Right lobe of liver (tissue), 6 donors: ENCODE results near the gene RAD18. TPM values are rescaled to one million over a fixed set of nuclear protein-coding genes. Genes with fewer than 3 reads are reported as not detected.

Experiments used
- ATAC-seq, 4 donors: fragments of 200-7000 bp; cut with Tn5 transposase; one replicate each; pipeline ENCODE4 v1.9.1; 2020; ENCODE audit warnings: mild to moderate bottlenecking in 4 of 4, moderate library complexity in 4 of 4
- DNase-seq, 3 donors: peaks; one replicate each; pipeline ENCODE4 v3.0.0-alpha.2; 2020
- H3K27ac ChIP-seq, 3 donors: fragments of 200-600 bp; one replicate each; pipeline ENCODE4 v1.8.0; 2022
- H3K27me3 ChIP-seq, 2 donors: fragments of 200-600 bp; one replicate each; pipeline ENCODE4 v1.8.0; 2022
- H3K36me3 ChIP-seq, 4 donors: fragments of 200-600 bp; sonication (generic) in 1 of 4; one replicate each; pipeline versions ENCODE4 v1.5.1 to v1.8.0; 2017 to 2022; ENCODE audit warnings: control low read depth in 1 of 4
- H3K4me1 ChIP-seq, 4 donors: fragments of 200-600 bp; sonication (generic) in 1 of 4; one replicate each; pipeline versions ENCODE4 v1.5.1 to v1.8.0; 2017 to 2022; ENCODE audit warnings: control low read depth in 1 of 4
- H3K4me3 ChIP-seq, 3 donors: fragments of 200-600 bp; one replicate each; pipeline ENCODE4 v1.8.0; 2022
- H3K9me3 ChIP-seq, 4 donors: fragments of 200-600 bp; sonication (generic) in 1 of 4; one replicate each; pipeline versions ENCODE4 v1.5.1 to v1.8.0; 2017 to 2022; ENCODE audit warnings: control low read depth in 1 of 4
- CTCF ChIP-seq, 4 donors: fragments of 200-600 bp in 3 of 4; fragments of 450-650 bp in 1 of 4; IDR thresholded peaks; one replicate each; pipeline versions ENCODE4 v1.5.1 to v1.8.0; 2016 to 2022; ENCODE audit warnings: antibody characterized with exemption in 4 of 4, mild to moderate bottlenecking in 2 of 4
- POLR2A ChIP-seq: fragments of 450-650 bp; IDR thresholded peaks from one replicate; pipeline ENCODE4 v1.6.1; 2017; ENCODE audit warnings: antibody characterized with exemption, mild to moderate bottlenecking
- WGBS: methylation state at CpG from one replicate; pipeline ENCODE4 v1.1.6; 2018; ENCODE audit warnings: low coverage, low lambda C conversion rate; ENCODE audit not compliant: insufficient coverage; ENCODE audit errors: missing lambda C conversion rate; 5-methylcytosine and 5-hydroxymethylcytosine counted together
- intact Hi-C, 2 donors: fragments of 100-400 bp; cut with DNase I; formaldehyde crosslinking; loops; one replicate each; pipeline versions ENCODE4 v1.11.2 to v1.14.1; 2022
- total RNA-seq, 6 experiments: library from RNA; depleted of rRNA in 2 of 6; stranded (reverse); fragments of >200 nt in 2 of 6; fragmentation: NEBNext Ultra II Directional in 3 of 6; extraction: Animal tissue kit (Norgen Biotek cat#: 25700) in 3 of 6; gene quantifications; one replicate each; pipeline versions ENCODE4 v1.1.0 to v1.2.4, GENCODE V29; 2016 to 2023
- donor health status: DM: no; HTN: yes; CAD: no.
- donor health status: DM: no; HTN: no; CAD: no.
- donor health status: DM: no; HTN: no; CAD: no.
- donor health status: DM: no; HTN: yes; CAD: no.
- donor health status: DM: no; HTN: yes; CAD: no.

The RAD18 gene
- total RNA-seq, 6 experiments from 2014 or later: 1.9 to 5.1 (median 4.3) TPM

GRCh38 chr3:8842293-8842692, 121.0 kb downstream of the RAD18 start:
- no peak overlapping the region for H3K27ac ChIP-seq
- TF ChIP-seq POLR2A: no peak
- no peak for TF ChIP-seq CTCF (IDR thresholded peaks at IDR 0.05)
- H3K4me3 ChIP-seq: no peak overlapping the region
- H3K9me3 ChIP-seq: no peaks in the 10 kb centered on the region
- no peaks in the 10 kb centered on the region for H3K27me3 ChIP-seq
- no peaks in the 10 kb centered on the region for H3K36me3 ChIP-seq
- 58% methylated on average over 2 of the region's 2 CpGs for WGBS
- no peak for DNase-seq
- no peak for ATAC-seq
- no peaks in the 10 kb centered on the region for H3K4me1 ChIP-seq
- intact Hi-C loops: no loop called here

DNA sequence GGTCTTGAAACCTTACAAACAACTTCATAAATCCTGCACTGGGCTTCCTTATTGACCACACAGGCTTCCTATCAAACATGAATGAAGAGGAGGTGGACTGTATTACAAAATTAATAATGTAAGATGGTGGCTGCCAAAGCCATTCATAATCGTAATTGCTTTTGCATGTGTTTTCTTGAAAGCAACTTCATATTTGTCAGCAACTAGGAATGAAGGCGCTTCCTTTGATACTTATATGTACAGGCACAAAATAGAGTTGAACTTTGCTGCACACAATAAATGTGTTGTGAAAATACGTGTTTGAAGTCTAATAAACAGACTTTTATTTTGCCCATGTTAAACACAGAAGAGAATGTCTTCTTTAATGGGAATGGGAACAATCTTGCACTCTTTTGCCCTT, 121.8 kb downstream of the RAD18 start:
- no peak for ATAC-seq

GRCh38 chr3:8840556-8840955, 122.7 kb downstream of the RAD18 start:
- intact Hi-C loops: no loop called here
- TF ChIP-seq CTCF (IDR thresholded peaks at IDR 0.05) (no peak), POLR2A (no peak)
- no peaks in the 10 kb centered on the region for H3K27me3 ChIP-seq
- no peak for ATAC-seq
- WGBS: 56% methylated on average over 5 of the region's 5 CpGs
- no peaks in the 10 kb centered on the region for H3K9me3 ChIP-seq
- H3K27ac ChIP-seq: no peak overlapping the region
- no peak for DNase-seq
- no peaks in the 10 kb centered on the region for H3K36me3 ChIP-seq
- H3K4me3 ChIP-seq: no peak overlapping the region
- no peaks in the 10 kb centered on the region for H3K4me1 ChIP-seq

More for the DNA sequence above, 121.8 kb downstream of the RAD18 start:
- Histone ChIP-seq H3K27ac (no peak overlapping the region), H3K36me3 (no peaks in the 10 kb centered on the region), H3K9me3 (no peaks in the 10 kb centered on the region), H3K4me1 (no peaks in the 10 kb centered on the region), H3K4me3 (no peak overlapping the region), H3K27me3 (no peaks in the 10 kb centered on the region)
- DNase-seq: no peak
- WGBS: 75% methylated on average over 3 of the region's 3 CpGs
- TF ChIP-seq CTCF (IDR thresholded peaks at IDR 0.05) (no peak), POLR2A (no peak)
- intact Hi-C loops: no loop called here

DNA sequence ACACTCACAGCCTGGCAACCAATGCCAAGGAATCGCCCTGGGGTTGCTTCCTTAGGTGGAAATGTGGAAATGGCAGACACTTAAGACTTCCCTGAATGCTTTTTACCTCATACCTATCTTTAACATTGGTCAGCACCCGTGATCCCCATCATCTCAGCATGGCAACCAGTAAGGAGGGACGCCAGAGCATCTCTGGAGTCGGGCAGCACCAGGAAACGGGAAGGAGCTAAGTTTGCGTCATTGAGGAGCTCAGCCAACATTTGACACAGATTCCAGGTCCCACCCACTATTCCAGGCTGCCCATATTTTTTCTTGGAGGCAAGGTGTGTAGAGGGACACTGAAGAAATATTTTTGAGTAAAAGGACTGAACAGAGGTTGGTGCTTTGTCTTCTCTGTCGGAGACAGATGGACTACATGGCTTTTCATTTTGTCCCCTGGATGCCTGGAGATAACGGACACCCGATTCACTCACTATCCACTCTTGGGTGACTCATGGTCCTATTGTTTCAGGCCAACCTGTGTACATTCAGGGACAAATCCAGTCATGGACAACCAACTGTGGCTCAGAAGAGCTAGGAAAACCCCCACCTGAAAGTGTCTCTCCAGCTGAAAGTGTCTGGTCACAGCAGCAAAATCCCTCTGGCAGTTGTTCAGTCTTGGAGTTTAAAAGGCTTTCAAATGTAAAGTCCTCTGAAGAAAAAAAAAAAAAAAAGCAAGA, 123.5 kb downstream of the RAD18 start:
- H3K27ac ChIP-seq: no peak overlapping the region
- H3K36me3 ChIP-seq: no peaks in the 10 kb centered on the region
- intact Hi-C loops: no loop called here
- H3K4me3 ChIP-seq: no peak overlapping the region
- no peaks in the 10 kb centered on the region for H3K27me3 ChIP-seq
- 60% methylated on average over 2 of the region's 9 CpGs for WGBS
- ATAC-seq (no peak), DNase-seq (no peak)
- TF ChIP-seq POLR2A (no peak), CTCF (IDR thresholded peaks at IDR 0.05) (no peak)
- no peaks in the 10 kb centered on the region for H3K9me3 ChIP-seq
- no peaks in the 10 kb centered on the region for H3K4me1 ChIP-seq
